IMR-90 (cell line): Measurements from ENCODE around the gene TCAP. TPM values are rescaled to one million over a fixed set of nuclear protein-coding genes. Genes with fewer than 3 reads are reported as not detected.

Experiments
- ATAC-seq: fragments of 200-7000 bp; cut with Tn5 transposase; 2 replicates; pipeline ENCODE4 v1.9.1; 2020; ENCODE audit warnings: low read depth, mild to moderate bottlenecking, moderate library complexity
- BruUV-seq: library from RNA; stranded (reverse); fragments of 400-500 nt; replicated peaks from 2 replicates; lab custom pipeline; 2021; lab: Mats Ljungman, UMichigan
- CTCF ChIA-PET: fragments of 300-600 bp; formaldehyde crosslinking; extraction: SDS; loops from one replicate; lab custom pipeline; 2021; ENCODE audit warnings: antibody characterized with exemption; lab: Yijun Ruan, JAX
- POLR2A ChIA-PET: fragments of 300-600 bp; sonication (Branson Sonifier 250); formaldehyde crosslinking; loops from one replicate; lab custom pipeline; 2022; ENCODE audit warnings: antibody characterized with exemption; ENCODE audit not compliant: unreplicated experiment; lab: Charles Lee
- DNase-seq: peaks from one replicate; pipeline ENCODE4 v3.0.0; 2013
- H2AFZ ChIP-seq: replicated peaks from 2 replicates; pipeline ENCODE3; 2013; ENCODE audit warnings: low read length, mild to moderate bottlenecking; ENCODE audit not compliant: poor library complexity
- H2AK5ac ChIP-seq: 2 replicates; pipeline ENCODE4 v1.6.1; 2013; ENCODE audit warnings: low read depth, low read length, inconsistent platforms
- H2AK9ac ChIP-seq: replicated peaks from 2 replicates; pipeline ENCODE3; 2013; ENCODE audit warnings: mild to moderate bottlenecking, low read depth, low read length, moderate library complexity; ENCODE audit not compliant: poor library complexity
- H2BK120ac ChIP-seq: 2 replicates; pipeline ENCODE4 v1.6.1; 2013; ENCODE audit warnings: low read depth, low read length, inconsistent platforms
- H2BK15ac ChIP-seq: 3 replicates; pipeline ENCODE4 v1.6.1; 2013; ENCODE audit warnings: low read depth, low read length, inconsistent platforms
- H2BK20ac ChIP-seq: 2 replicates; pipeline ENCODE4 v1.6.1; 2013; ENCODE audit warnings: low read depth, mild to moderate bottlenecking, inconsistent platforms, low read length, moderate library complexity
- H2BK5ac ChIP-seq: 2 replicates; pipeline ENCODE4 v1.6.1; 2013; ENCODE audit warnings: mild to moderate bottlenecking, low read depth, low read length, inconsistent platforms; ENCODE audit not compliant: poor library complexity, severe bottlenecking
- H3K14ac ChIP-seq: replicated peaks from 2 replicates; pipeline ENCODE4 v1.6.1; 2013; ENCODE audit warnings: low read depth, low read length, inconsistent platforms
- H3K18ac ChIP-seq: 2 replicates; pipeline ENCODE4 v1.6.1; 2013; ENCODE audit warnings: low read depth, low read length, control low read depth
- H3K23ac ChIP-seq: 2 replicates; pipeline ENCODE4 v1.6.1; 2013; ENCODE audit warnings: low read depth, low read length, inconsistent platforms
- H3K27ac ChIP-seq: 2 replicates; pipeline ENCODE4 v1.5.1; 2013; ENCODE audit warnings: mild to moderate bottlenecking, control low read depth, low read length; ENCODE audit not compliant: insufficient read depth
- H3K27me3 ChIP-seq: 2 replicates; pipeline ENCODE4 v1.6.1; 2013; ENCODE audit warnings: low read length; ENCODE audit not compliant: control insufficient read depth, insufficient read depth
- H3K36me3 ChIP-seq: 2 replicates; pipeline ENCODE4 v1.6.1; 2013; ENCODE audit warnings: low read length, mixed read lengths; ENCODE audit not compliant: control insufficient read depth, insufficient read depth
- H3K4ac ChIP-seq: 2 replicates; pipeline ENCODE4 v1.6.1; 2013; ENCODE audit warnings: low read depth, low read length, inconsistent platforms
- H3K4me1 ChIP-seq: 2 replicates; pipeline ENCODE4 v1.6.1; 2013; ENCODE audit warnings: low read length, mixed read lengths; ENCODE audit not compliant: control insufficient read depth, insufficient read depth
- H3K4me2 ChIP-seq: 2 replicates; pipeline ENCODE4 v1.6.1; 2013; ENCODE audit warnings: low read depth, mild to moderate bottlenecking, control low read depth, low read length, moderate library complexity
- H3K4me3 ChIP-seq: 2 replicates; pipeline ENCODE4 v1.5.1; 2013; ENCODE audit warnings: low read depth, mild to moderate bottlenecking, control low read depth, low read length, moderate library complexity; ENCODE audit not compliant: insufficient read depth
- H3K56ac ChIP-seq: 2 replicates; pipeline ENCODE4 v1.6.1; 2013; ENCODE audit warnings: low read length, inconsistent platforms; ENCODE audit not compliant: insufficient read depth; ENCODE audit errors: extremely low read depth
- H3K79me1 ChIP-seq, 2 experiments: 2 replicates each; pipeline ENCODE4 v1.6.1; 2013; ENCODE audit warnings: low read length in 2 of 2, inconsistent platforms in 1 of 2, low read depth in 1 of 2
- H3K9ac ChIP-seq: 2 replicates; pipeline ENCODE4 v1.6.1; 2013; ENCODE audit warnings: low read depth, low read length, control low read depth
- H3K9me1 ChIP-seq: 2 replicates; pipeline ENCODE4 v1.6.1; 2013; ENCODE audit warnings: low read length, inconsistent platforms; ENCODE audit not compliant: insufficient read depth
- H3K9me3 ChIP-seq: 2 replicates; pipeline ENCODE4 v1.6.1; 2013; ENCODE audit warnings: low read length; ENCODE audit not compliant: control insufficient read depth, insufficient read depth
- H4K20me1 ChIP-seq: 2 replicates; pipeline ENCODE4 v1.6.1; 2013; ENCODE audit warnings: low read length, inconsistent platforms; ENCODE audit not compliant: insufficient read depth
- H4K5ac ChIP-seq: 2 replicates; pipeline ENCODE4 v1.6.1; 2013; ENCODE audit warnings: mild to moderate bottlenecking, low read depth, low read length, control low read depth
- H4K8ac ChIP-seq, 2 experiments: 2 replicates each; pipeline ENCODE4 v1.6.1; 2013; ENCODE audit warnings: low read depth in 2 of 2, low read length in 2 of 2, control low read depth in 1 of 2, inconsistent platforms in 1 of 2
- H4K91ac ChIP-seq: 2 replicates; pipeline ENCODE4 v1.6.1; 2013; ENCODE audit warnings: low read depth, low read length, inconsistent platforms; ENCODE audit not compliant: insufficient read depth
- BHLHE40 ChIP-seq: fragments of 150-350 bp; IDR thresholded peaks from 2 replicates; pipeline ENCODE4 v1.6.1; 2016; ENCODE audit warnings: mild to moderate bottlenecking, low read depth, low read length
- CEBPB ChIP-seq: IDR thresholded peaks from 2 replicates; pipeline ENCODE4 v1.6.1; 2012; ENCODE audit warnings: low read depth, low read length, improper control_type of control experiment
- CHD1 ChIP-seq: IDR thresholded peaks from 2 replicates; pipeline ENCODE4 v1.6.1; 2012; ENCODE audit warnings: low read depth, low read length, improper control_type of control experiment
- CTCF ChIP-seq: conservative IDR thresholded peaks from 2 replicates; pipeline ENCODE4 v1.5.1; 2012; ENCODE audit warnings: mild to moderate bottlenecking, low read depth, low read length, improper control_type of control experiment
- ELK1 ChIP-seq: fragments of 150-350 bp; IDR thresholded peaks from 2 replicates; pipeline ENCODE4 v1.6.1; 2016; ENCODE audit warnings: low read depth, mild to moderate bottlenecking, low read length, moderate library complexity, borderline replicate concordance
- FOS ChIP-seq: fragments of 150-350 bp; IDR thresholded peaks from 2 replicates; pipeline ENCODE4 v1.6.1; 2016; ENCODE audit warnings: low read depth, low read length
- MAFK ChIP-seq: IDR thresholded peaks from 2 replicates; pipeline ENCODE4 v1.6.1; 2012; ENCODE audit warnings: low read depth, low read length, improper control_type of control experiment
- MAZ ChIP-seq: IDR thresholded peaks from 2 replicates; pipeline ENCODE4 v1.6.1; 2012; ENCODE audit warnings: low read depth, mild to moderate bottlenecking, low read length, improper control_type of control experiment, moderate library complexity, borderline replicate concordance
- MXI1 ChIP-seq: IDR thresholded peaks from 2 replicates; pipeline ENCODE4 v1.6.1; 2012; ENCODE audit warnings: low read depth, mild to moderate bottlenecking, low read length, moderate library complexity, borderline replicate concordance
- NFE2L2 ChIP-seq: fragments of 150-350 bp; IDR thresholded peaks from 2 replicates; pipeline ENCODE4 v1.6.1; 2016; ENCODE audit warnings: low read depth, mild to moderate bottlenecking, low read length
- POLR2A ChIP-seq: IDR thresholded peaks from 2 replicates; pipeline ENCODE4 v1.6.1; 2012; ENCODE audit warnings: mild to moderate bottlenecking, low read depth, low read length
- RAD21 ChIP-seq: IDR thresholded peaks from 2 replicates; pipeline ENCODE4 v1.6.1; 2012; ENCODE audit warnings: low read length, improper control_type of control experiment
- RCOR1 ChIP-seq: IDR thresholded peaks from 2 replicates; pipeline ENCODE4 v1.6.1; 2012; ENCODE audit warnings: mild to moderate bottlenecking, low read length, improper control_type of control experiment; ENCODE audit not compliant: insufficient replicate concordance
- RFX5 ChIP-seq: IDR thresholded peaks from 2 replicates; pipeline ENCODE4 v1.8.0; 2012; ENCODE audit warnings: low read depth, mild to moderate bottlenecking, low read length, moderate library complexity
- SMC3 ChIP-seq: fragments of 150-350 bp; IDR thresholded peaks from 2 replicates; pipeline ENCODE4 v1.6.1; 2016; ENCODE audit warnings: low read depth, mild to moderate bottlenecking, antibody characterized with exemption, low read length, moderate library complexity
- USF2 ChIP-seq: fragments of 150-350 bp; IDR thresholded peaks from 2 replicates; pipeline ENCODE4 v1.6.1; 2017; ENCODE audit warnings: mild to moderate bottlenecking, antibody characterized with exemption, low read length, low read depth
- WGBS, 2 experiments: methylation state at CpG; one replicate each; pipeline versions ENCODE4 v1.1.5 to v1.1.7; 2013; ENCODE audit warnings: missing lambda C conversion rate in 2 of 2; ENCODE audit not compliant: insufficient read length in 1 of 2; ENCODE audit errors: extremely low coverage in 2 of 2; 5-methylcytosine and 5-hydroxymethylcytosine counted together
- dilution Hi-C: fragments of 300-500 bp; cut with HindIII; formaldehyde crosslinking; loops from one replicate; pipeline ENCODE4 v1.14.3; 2018; ENCODE audit warnings: low sequenced_read_pairs; ENCODE audit not compliant: unreplicated experiment
- in situ Hi-C: fragments of 300-500 bp; cut with MboI; formaldehyde crosslinking; loops from 3 replicates; pipeline ENCODE4 v1.14.3; 2019; ENCODE audit warnings: low sequenced_read_pairs, inconsistent platforms, mixed read lengths
- intact Hi-C: fragments of 100-400 bp; cut with micrococcal nuclease; formaldehyde crosslinking; loops from 2 replicates; pipeline ENCODE4 v1.10.0; 2022
- polyA plus RNA-seq, 3 experiments: library from polyadenylated mRNA; depleted of rRNA; stranded (reverse); fragments of >200 nt; gene quantifications; 2 replicates each; pipeline ENCODE4 v1.2.3, GENCODE V29; 2012; ENCODE audit warnings: low replicate concordance in 1 of 3
- total RNA-seq: library from RNA; depleted of rRNA; stranded (reverse); fragments of >200 nt; gene quantifications from 2 replicates; pipeline ENCODE4 v1.2.3, GENCODE V29; 2012

The TCAP gene
- total and polyA plus RNA-seq, 2 of the 4 experiments (the other 2 are of a cell fraction) = under 0.01 to 0.21 TPM

DNA sequence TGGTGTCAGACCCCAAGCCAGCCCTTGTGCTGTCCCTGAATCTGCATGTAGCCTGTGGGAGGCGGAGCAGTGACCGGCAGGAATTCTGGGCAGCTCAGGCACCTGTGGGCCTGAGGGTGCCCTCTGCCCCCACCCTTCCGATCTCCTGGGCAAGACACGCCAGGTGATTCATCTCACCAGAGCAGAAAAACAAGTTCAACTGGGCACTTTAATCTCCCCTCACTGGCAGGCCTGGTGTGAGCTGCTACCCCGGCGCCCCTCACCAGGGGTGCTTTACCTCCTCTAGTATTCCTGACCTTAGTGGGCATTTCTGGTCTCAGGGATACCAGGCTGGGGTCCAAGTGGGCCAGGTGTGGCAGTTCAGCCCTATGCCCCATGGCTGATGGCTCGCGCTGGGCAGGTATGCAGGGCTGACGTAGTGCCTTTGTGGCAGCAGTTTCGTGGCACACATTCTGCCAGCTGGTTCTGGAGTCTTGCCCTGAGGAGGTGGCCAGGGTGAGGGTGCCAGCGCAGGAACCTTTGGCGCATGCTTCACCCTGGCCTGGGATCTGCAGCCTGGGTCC lies 40.7 kb downstream of the TCAP start:
- Histone ChIP-seq H2BK20ac (no peak overlapping the region), H3K56ac (no peak overlapping the region), H2AFZ (no peak overlapping the region), H2AK9ac (no peak overlapping the region), H2AK5ac (no peak overlapping the region), H4K91ac (no peak overlapping the region), H3K4me2 (no peak overlapping the region), H3K9me1 (peaks cover 20% of the 10 kb centered on the region), H3K27ac (no peak overlapping the region), H3K9ac (no peak overlapping the region), H4K5ac (no peak overlapping the region), H3K4ac (no peak overlapping the region), H3K18ac (no peak overlapping the region), H3K23ac (no peak overlapping the region), H2BK120ac (no peak overlapping the region), H3K14ac (no peak overlapping the region), H3K9me3 (no peaks in the 10 kb centered on the region), H2BK5ac (no peak overlapping the region), H3K4me1 (peaks cover 18% of the 10 kb centered on the region), H2BK15ac (no peak overlapping the region), H4K8ac (no peak overlapping the region), H4K20me1 (peaks cover 54% of the 10 kb centered on the region), H3K4me3 (no peak overlapping the region), H3K36me3 (peaks cover 33% of the 10 kb centered on the region), H3K27me3 (no peaks in the 10 kb centered on the region), H3K79me1 (peaks cover 0 to 65% of the 10 kb centered on the region in 2 experiments; a peak in 3 of 4 replicates)
- ChIA-PET POLR2A (no interaction called here), CTCF (interaction anchor here (1.1 kb wide), 1 partner anchor 77 kb away, joined by 3 read pairs; no protein-coding TSS in a partner anchor)
- in situ Hi-C loops (no loop called here), intact Hi-C loops (no loop called here), dilution Hi-C loops (no loop called here)
- no peak for TF ChIP-seq FOS
- no peak for TF ChIP-seq POLR2A
- no peak for TF ChIP-seq USF2
- TF ChIP-seq CEBPB = no peak
- TF ChIP-seq MAFK = no peak
- TF ChIP-seq NFE2L2 = no peak
- TF ChIP-seq RAD21 = no peak
- no peak for TF ChIP-seq CTCF
- no peak for TF ChIP-seq RCOR1
- no peak for TF ChIP-seq BHLHE40
- no peak for TF ChIP-seq MXI1
- no peak for TF ChIP-seq CHD1
- no peak for TF ChIP-seq RFX5
- no peak for TF ChIP-seq MAZ
- no peak for TF ChIP-seq ELK1
- TF ChIP-seq SMC3 = no peak
- DNase-seq = no peak
- WGBS, 2 experiments = 86% methylated on average over 8 of the region's 12 CpGs; no CpG with 5 or more reads in 1 of the 2 experiments
- no peak for ATAC-seq
- BruUV-seq = no TSS peak
